Heart left ventricle (tissue), 13 donors: ENCODE measurements around the gene ZNF620.

ENCODE experiments used
- POLR2A ChIP-seq, 2 donors: fragments of 450-650 bp; IDR thresholded peaks; one replicate each; pipeline ENCODE4 v1.6.1; 2017; ENCODE audit warnings: antibody characterized with exemption in 2 of 2, mild to moderate bottlenecking in 2 of 2, moderate library complexity in 2 of 2
- TF ChIP-seq, protein P1 (sequence below), 12 donors: fragments of 200-600 bp; sonication (generic) in 4 of 12; IDR thresholded peaks; one replicate each; pipeline versions ENCODE4 v1.5.0 to v1.8.0; 2018 to 2022; ENCODE audit warnings: antibody characterized with exemption in 12 of 12, mild to moderate bottlenecking in 5 of 12
- donor health status: ischemic (EF 13 %, LVEDD 7.1; RV severe dilation, severe dysfunction).
- donor health status: DM: no; HTN: yes; CAD: no.
- donor health status: DM: no; HTN: no; CAD: no.
- donor health status: ischemic (EF 25% LVEDD 6.9; RV normal size, moderate dysfunction).
- donor health status: ischemic (EF 25% LVEDD 5.7; RV mildly dilated, moderate dysfunction).
- donor health status: ischemic (EF 35%, LVEDD 5.7; RV mildly dilated, moderate dysfunction).
- donor health status: nonischemic (EF 11% LVEDD 7.7; RV severe dilation, severe dysfunction).
- donor health status: DM: yes; HTN: yes; CAD: no.
- donor health status: PGD.
- donor health status: ischemic (EF 29% LVEDD 5.4; RV normal size, mild dysfunction).
- donor health status: nonischemic (EF 23%, LVEDD 6.1; RV moderate dilation, normal function).

DNA sequence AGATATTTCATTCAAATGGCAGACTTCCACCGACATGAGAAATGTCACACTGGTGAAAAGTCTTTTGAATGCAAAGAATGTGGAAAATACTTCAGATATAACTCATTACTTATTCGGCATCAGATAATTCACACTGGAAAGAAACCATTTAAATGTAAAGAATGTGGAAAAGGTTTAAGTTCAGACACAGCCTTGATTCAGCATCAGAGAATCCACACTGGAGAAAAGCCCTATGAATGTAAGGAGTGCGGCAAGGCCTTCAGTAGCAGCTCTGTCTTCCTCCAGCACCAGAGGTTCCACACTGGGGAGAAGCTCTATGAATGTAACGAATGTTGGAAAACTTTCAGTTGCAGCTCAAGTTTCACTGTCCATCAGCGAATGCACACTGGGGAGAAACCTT lies 10.4 kb downstream of the ZNF620 start:
- no peak for TF ChIP-seq POLR2A (IDR thresholded peaks at IDR 0.05)
- TF ChIP-seq, protein P1, sequence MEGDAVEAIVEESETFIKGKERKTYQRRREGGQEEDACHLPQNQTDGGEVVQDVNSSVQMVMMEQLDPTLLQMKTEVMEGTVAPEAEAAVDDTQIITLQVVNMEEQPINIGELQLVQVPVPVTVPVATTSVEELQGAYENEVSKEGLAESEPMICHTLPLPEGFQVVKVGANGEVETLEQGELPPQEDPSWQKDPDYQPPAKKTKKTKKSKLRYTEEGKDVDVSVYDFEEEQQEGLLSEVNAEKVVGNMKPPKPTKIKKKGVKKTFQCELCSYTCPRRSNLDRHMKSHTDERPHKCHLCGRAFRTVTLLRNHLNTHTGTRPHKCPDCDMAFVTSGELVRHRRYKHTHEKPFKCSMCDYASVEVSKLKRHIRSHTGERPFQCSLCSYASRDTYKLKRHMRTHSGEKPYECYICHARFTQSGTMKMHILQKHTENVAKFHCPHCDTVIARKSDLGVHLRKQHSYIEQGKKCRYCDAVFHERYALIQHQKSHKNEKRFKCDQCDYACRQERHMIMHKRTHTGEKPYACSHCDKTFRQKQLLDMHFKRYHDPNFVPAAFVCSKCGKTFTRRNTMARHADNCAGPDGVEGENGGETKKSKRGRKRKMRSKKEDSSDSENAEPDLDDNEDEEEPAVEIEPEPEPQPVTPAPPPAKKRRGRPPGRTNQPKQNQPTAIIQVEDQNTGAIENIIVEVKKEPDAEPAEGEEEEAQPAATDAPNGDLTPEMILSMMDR (IDR thresholded peaks at IDR 0.05) = no peak
